Effector memory CD8-positive, alpha-beta T cell (primary cell): Measurements from ENCODE around the gene TLL2.

Experiments used
- ATAC-seq: fragments of 150-1000 bp; cut with Tn5 transposase; replicated peaks from 2 replicates; pipeline ENCODE4 v1.10.0; 2021; ENCODE audit warnings: mild to moderate bottlenecking, moderate library complexity
- DNase-seq, 3 experiments: peaks; one replicate each; pipeline ENCODE4 v3.0.0; 2021
- H3K27ac Mint-ChIP-seq, 2 donors: one replicate each; pipeline ENCODE4 v1.8.0; 2022; ENCODE audit warnings: mild to moderate bottlenecking in 2 of 2, mixed read lengths in 2 of 2, moderate library complexity in 2 of 2
- H3K27me3 Mint-ChIP-seq, 2 donors: one replicate each; pipeline ENCODE4 v1.8.0; 2022; ENCODE audit warnings: mixed read lengths in 2 of 2
- H3K36me3 Mint-ChIP-seq: one replicate; pipeline ENCODE4 v1.8.0; 2022; ENCODE audit warnings: mild to moderate bottlenecking, moderate library complexity, mixed read lengths; ENCODE audit not compliant: insufficient read depth
- H3K4me1 Mint-ChIP-seq, 2 donors: one replicate each; pipeline ENCODE4 v1.8.0; 2022; ENCODE audit warnings: low read depth in 2 of 2, mixed read lengths in 2 of 2
- H3K4me3 Mint-ChIP-seq, 2 donors: one replicate each; pipeline ENCODE4 v1.8.0; 2022; ENCODE audit warnings: mild to moderate bottlenecking in 2 of 2, mixed read lengths in 2 of 2, moderate library complexity in 2 of 2
- H3K9me3 Mint-ChIP-seq, 2 donors: one replicate each; pipeline ENCODE4 v1.8.0; 2022; ENCODE audit warnings: mixed read lengths in 2 of 2

TLL2 gene

GRCh38 chr10:96441987-96442643, 71.6 kb downstream of the TLL2 start:
- no peaks in the 10 kb centered on the region for H3K9me3 Mint-ChIP-seq
- H3K27me3 Mint-ChIP-seq, result peaks cover 24 to 56% of the 10 kb centered on the region in 2 donors
- no peaks in the 10 kb centered on the region for H3K36me3 Mint-ChIP-seq
- ATAC-seq, result no peak
- no peak for DNase-seq
- no peaks in the 10 kb centered on the region for H3K4me1 Mint-ChIP-seq
- H3K4me3 Mint-ChIP-seq, result no peak overlapping the region
- H3K27ac Mint-ChIP-seq, result no peak overlapping the region

- H3K27me3 Mint-ChIP-seq, result peaks cover 17 to 49% of the 10 kb centered on the region in 2 donors
- no peak for DNase-seq
- no peak for ATAC-seq
- H3K27ac Mint-ChIP-seq, result no peak overlapping the region
- no peak overlapping the region for H3K4me3 Mint-ChIP-seq
- no peaks in the 10 kb centered on the region for H3K4me1 Mint-ChIP-seq
- H3K9me3 Mint-ChIP-seq, result no peaks in the 10 kb centered on the region
- H3K36me3 Mint-ChIP-seq, result no peaks in the 10 kb centered on the region
Measured at GRCh38 chr10:96441322-96441885, 72.3 kb downstream of the TLL2 start.

GRCh38 chr10:96440361-96441292, 73.1 kb downstream of the TLL2 start:
- Mint-ChIP-seq H3K27me3 (peaks cover 10 to 42% of the 10 kb centered on the region in 2 donors), H3K9me3 (no peaks in the 10 kb centered on the region), H3K27ac (no peak overlapping the region), H3K4me3 (no peak overlapping the region), H3K4me1 (no peaks in the 10 kb centered on the region), H3K36me3 (no peaks in the 10 kb centered on the region)
- no peak for ATAC-seq
- no peak for DNase-seq

GRCh38 chr10:96439725-96440124, 74.0 kb downstream of the TLL2 start:
- no peak overlapping the region for H3K4me3 Mint-ChIP-seq
- no peak overlapping the region for H3K27ac Mint-ChIP-seq
- DNase-seq (no peak), ATAC-seq (no peak)
- no peaks in the 10 kb centered on the region for H3K36me3 Mint-ChIP-seq
- H3K4me1 Mint-ChIP-seq, result no peaks in the 10 kb centered on the region
- no peaks in the 10 kb centered on the region for H3K9me3 Mint-ChIP-seq
- H3K27me3 Mint-ChIP-seq, result peaks cover 4 to 34% of the 10 kb centered on the region in 2 donors

GRCh38 chr10:96436035-96436434, 77.7 kb downstream of the TLL2 start:
- no peaks in the 10 kb centered on the region for H3K9me3 Mint-ChIP-seq
- no peak overlapping the region for H3K27ac Mint-ChIP-seq
- ATAC-seq, result no peak
- H3K4me1 Mint-ChIP-seq, result no peaks in the 10 kb centered on the region
- H3K4me3 Mint-ChIP-seq, result no peak overlapping the region
- H3K27me3 Mint-ChIP-seq, result peaks cover 18 to 40% of the 10 kb centered on the region in 2 donors
- H3K36me3 Mint-ChIP-seq, result no peaks in the 10 kb centered on the region
- DNase-seq, result no peak

GRCh38 chr10:96431211-96431970, 82.3 kb downstream of the TLL2 start:
- ATAC-seq, result no peak
- no peak overlapping the region for H3K4me3 Mint-ChIP-seq
- H3K36me3 Mint-ChIP-seq, result no peaks in the 10 kb centered on the region
- H3K27ac Mint-ChIP-seq, result no peak overlapping the region
- H3K4me1 Mint-ChIP-seq, result no peaks in the 10 kb centered on the region
- peaks cover 0 to 2% of the 10 kb centered on the region in 2 donors for H3K9me3 Mint-ChIP-seq
- no peak for DNase-seq
- H3K27me3 Mint-ChIP-seq, result peaks cover 49 to 61% of the 10 kb centered on the region in 2 donors

- H3K36me3 Mint-ChIP-seq, result no peaks in the 10 kb centered on the region
- ATAC-seq, result no peak
- no peak overlapping the region for H3K4me3 Mint-ChIP-seq
- DNase-seq, result no peak
- H3K4me1 Mint-ChIP-seq, result no peaks in the 10 kb centered on the region
- H3K27me3 Mint-ChIP-seq, result peaks cover 52 to 63% of the 10 kb centered on the region in 2 donors
- H3K27ac Mint-ChIP-seq, result no peak overlapping the region
- peaks cover 0 to 2% of the 10 kb centered on the region in 2 donors for H3K9me3 Mint-ChIP-seq
Measured at GRCh38 chr10:96427291-96427690, 86.4 kb downstream of the TLL2 start.

GRCh38 chr10:96422525-96422924, 91.2 kb downstream of the TLL2 start:
- DNase-seq (no peak), ATAC-seq (no peak)
- H3K27ac Mint-ChIP-seq, result no peak overlapping the region
- H3K4me1 Mint-ChIP-seq, result no peaks in the 10 kb centered on the region
- H3K4me3 Mint-ChIP-seq, result no peak overlapping the region
- H3K9me3 Mint-ChIP-seq, result no peaks in the 10 kb centered on the region
- no peaks in the 10 kb centered on the region for H3K36me3 Mint-ChIP-seq
- H3K27me3 Mint-ChIP-seq, result peaks cover 20 to 38% of the 10 kb centered on the region in 2 donors

- no peaks in the 10 kb centered on the region for H3K4me1 Mint-ChIP-seq
- no peaks in the 10 kb centered on the region for H3K36me3 Mint-ChIP-seq
- no peak overlapping the region for H3K27ac Mint-ChIP-seq
- DNase-seq (no peak), ATAC-seq (no peak)
- no peaks in the 10 kb centered on the region for H3K9me3 Mint-ChIP-seq
- H3K4me3 Mint-ChIP-seq, result no peak overlapping the region
- H3K27me3 Mint-ChIP-seq, result peaks cover 15 to 33% of the 10 kb centered on the region in 2 donors
Measured at GRCh38 chr10:96421995-96422394, 91.7 kb downstream of the TLL2 start.

- Mint-ChIP-seq H3K36me3 (no peaks in the 10 kb centered on the region), H3K27ac (no peak overlapping the region), H3K9me3 (no peaks in the 10 kb centered on the region), H3K4me3 (no peak overlapping the region), H3K4me1 (no peaks in the 10 kb centered on the region), H3K27me3 (peaks cover 8 to 25% of the 10 kb centered on the region in 2 donors)
- DNase-seq (no peak), ATAC-seq (no peak)
Measured at GRCh38 chr10:96420228-96421009, 93.3 kb downstream of the TLL2 start.

GRCh38 chr10:96419351-96419750, 94.4 kb downstream of the TLL2 start:
- no peaks in the 10 kb centered on the region for H3K9me3 Mint-ChIP-seq
- no peaks in the 10 kb centered on the region for H3K4me1 Mint-ChIP-seq
- no peak overlapping the region for H3K27ac Mint-ChIP-seq
- no peak overlapping the region for H3K4me3 Mint-ChIP-seq
- H3K36me3 Mint-ChIP-seq, result no peaks in the 10 kb centered on the region
- peaks cover 8 to 25% of the 10 kb centered on the region in 2 donors for H3K27me3 Mint-ChIP-seq
- DNase-seq, result no peak
- ATAC-seq, result no peak

GRCh38 chr10:96418582-96418981, 95.1 kb downstream of the TLL2 start:
- peaks cover 6 to 23% of the 10 kb centered on the region in 2 donors for H3K27me3 Mint-ChIP-seq
- H3K27ac Mint-ChIP-seq, result no peak overlapping the region

More at GRCh38 chr10:96418582-96418981, 95.1 kb downstream of the TLL2 start:
- Mint-ChIP-seq H3K4me3 (no peak overlapping the region), H3K36me3 (no peaks in the 10 kb centered on the region), H3K4me1 (no peaks in the 10 kb centered on the region), H3K9me3 (no peaks in the 10 kb centered on the region)
- ATAC-seq (no peak), DNase-seq (no peak)
